HG03103 (cell line): Measurements from ENCODE around the gene TNFRSF4.
"Not testable (repeated sequence)": the region's sequence is repeated elsewhere in the genome, so short reads cannot be mapped to it uniquely, and the experiment has no call there.

Experiments
- ATAC-seq: cut with Tn5 transposase; IDR thresholded peaks from one replicate; pipeline ENCODE4 v1.9.1; 2021; ENCODE audit warnings: low read depth; ENCODE audit not compliant: unreplicated experiment

Gene TNFRSF4

GRCh38 chr1:1204998-1205768, 8.8 kb downstream of the TNFRSF4 start:
- no peak for ATAC-seq

- ATAC-seq, result no peak
Measured at GRCh38 chr1:1204425-1204920, 9.5 kb downstream of the TNFRSF4 start.

GRCh38 chr1:1203561-1204424, 10.2 kb downstream of the TNFRSF4 start:
- no peak for ATAC-seq

GRCh38 chr1:1202831-1203560, 11.0 kb downstream of the TNFRSF4 start:
- no peak for ATAC-seq

GRCh38 chr1:1200876-1201810, 12.8 kb downstream of the TNFRSF4 start:
- no peak for ATAC-seq

GRCh38 chr1:1199961-1200875, 13.7 kb downstream of the TNFRSF4 start:
- ATAC-seq, result no peak

GRCh38 chr1:1199141-1199960, 14.6 kb downstream of the TNFRSF4 start:
- ATAC-seq, result no peak

- ATAC-seq, result no peak
Measured at GRCh38 chr1:1198423-1199140, 15.4 kb downstream of the TNFRSF4 start.

GRCh38 chr1:1197551-1198422, 16.2 kb downstream of the TNFRSF4 start:
- ATAC-seq, result no peak

- no peak for ATAC-seq
Measured at GRCh38 chr1:1197188-1197500, 16.8 kb downstream of the TNFRSF4 start.

GRCh38 chr1:1196431-1197187, 17.3 kb downstream of the TNFRSF4 start:
- no peak for ATAC-seq

GRCh38 chr1:1195726-1196125, 18.2 kb downstream of the TNFRSF4 start:
- not testable (repeated sequence) for ATAC-seq

GRCh38 chr1:1194723-1195122, 19.2 kb downstream of the TNFRSF4 start:
- no peak for ATAC-seq

- ATAC-seq, result no peak
Measured at GRCh38 chr1:1191734-1192133, 22.2 kb downstream of the TNFRSF4 start.

GRCh38 chr1:1189111-1189510, 24.8 kb downstream of the TNFRSF4 start:
- no peak for ATAC-seq

GRCh38 chr1:1187938-1188337, 26.0 kb downstream of the TNFRSF4 start:
- no peak for ATAC-seq
